OCI-LY7 (cell line): ENCODE results near the gene CADM4. TPM values are rescaled to one million over a fixed set of nuclear protein-coding genes. Genes with fewer than 3 reads are reported as not detected.

Source experiments
- BruUV-seq: library from RNA; stranded (reverse); fragments of 400-500 nt; replicated peaks from 2 replicates; lab custom pipeline; 2021; lab: Mats Ljungman, UMichigan
- CTCF ChIA-PET: fragments of 300-600 bp; sonication (Branson Sonifier 250); formaldehyde crosslinking; loops from one replicate; lab custom pipeline; 2022; ENCODE audit warnings: antibody characterized with exemption; ENCODE audit not compliant: unreplicated experiment; lab: Charles Lee
- POLR2A ChIA-PET: fragments of 300-600 bp; sonication (Branson Sonifier 250); formaldehyde crosslinking; loops from one replicate; lab custom pipeline; 2022; ENCODE audit warnings: antibody characterized with exemption; lab: Charles Lee
- DNase-seq: peaks from one replicate; pipeline ENCODE4 v3.0.0-alpha.2; 2015; ENCODE audit warnings: low spot score
- H2AFZ ChIP-seq: fragments of 200-600 bp; sonication (generic), shearing (Covaris generic); 2 replicates; pipeline ENCODE4 v1.6.1; 2014; ENCODE audit warnings: mild to moderate bottlenecking, antibody characterized with exemption, low read length, moderate library complexity
- H3K27ac ChIP-seq: fragments of 200-600 bp; sonication (generic); 2 replicates; pipeline ENCODE4 v1.5.1; 2014; ENCODE audit warnings: mixed run types, low read depth, mild to moderate bottlenecking, moderate library complexity, low read length, inconsistent platforms; ENCODE audit not compliant: poor library complexity, severe bottlenecking
- H3K36me3 ChIP-seq: fragments of 200-600 bp; sonication (generic); 2 replicates; pipeline ENCODE4 v1.6.1; 2014; ENCODE audit warnings: mild to moderate bottlenecking, antibody characterized with exemption, low read length, moderate library complexity, mixed read lengths; ENCODE audit not compliant: insufficient read depth
- H3K4me1 ChIP-seq: fragments of 200-600 bp; sonication (generic); 2 replicates; pipeline ENCODE4 v1.5.1; 2014; ENCODE audit warnings: mild to moderate bottlenecking, low read length; ENCODE audit not compliant: insufficient read depth, poor library complexity, severe bottlenecking
- H3K4me2 ChIP-seq: fragments of 200-600 bp; sonication (generic); 2 replicates; pipeline ENCODE4 v1.6.1; 2014; ENCODE audit warnings: mild to moderate bottlenecking, low read length
- H3K4me3 ChIP-seq: fragments of 200-600 bp; sonication (generic); 2 replicates; pipeline ENCODE4 v1.5.1; 2014; ENCODE audit warnings: mild to moderate bottlenecking, low read depth, low read length; ENCODE audit not compliant: poor library complexity, severe bottlenecking
- H3K79me2 ChIP-seq: fragments of 200-600 bp; sonication (generic); 2 replicates; pipeline ENCODE4 v1.6.1; 2016; ENCODE audit warnings: low read depth, mild to moderate bottlenecking, low read length, moderate library complexity, mixed read lengths; ENCODE audit not compliant: insufficient read depth
- H3K9me2 ChIP-seq: fragments of 200-600 bp; sonication (generic); 2 replicates; pipeline ENCODE4 v1.6.1; 2016; ENCODE audit warnings: mild to moderate bottlenecking, low read length, mixed read lengths; ENCODE audit not compliant: insufficient read depth
- H3K9me3 ChIP-seq: fragments of 200-600 bp; sonication (generic); 2 replicates; pipeline ENCODE4 v1.6.1; 2014; ENCODE audit warnings: mild to moderate bottlenecking, mixed run types, low read length, mixed read lengths
- H4K20me1 ChIP-seq: fragments of 200-600 bp; sonication (generic); 2 replicates; pipeline ENCODE4 v1.6.1; 2014; ENCODE audit warnings: mild to moderate bottlenecking, antibody characterized with exemption, low read length, moderate library complexity, mixed read lengths; ENCODE audit not compliant: insufficient read depth
- CTCF ChIP-seq: fragments of 200-600 bp; sonication (generic); conservative IDR thresholded peaks from 2 replicates; pipeline ENCODE4 v1.5.1; 2014; ENCODE audit warnings: mild to moderate bottlenecking, antibody characterized with exemption, low read length, moderate library complexity, mixed read lengths
- EZH2phosphoT487 ChIP-seq: fragments of 200-600 bp; sonication (generic); IDR thresholded peaks from 2 replicates; pipeline ENCODE4 v1.6.1; 2018; ENCODE audit warnings: low read depth, borderline replicate concordance, mild to moderate bottlenecking, mixed run types, antibody characterized with exemption, low read length, moderate library complexity, mixed read lengths
- intact Hi-C: fragments of 100-400 bp; cut with micrococcal nuclease; formaldehyde crosslinking; loops from one replicate; pipeline ENCODE4 v1.10.0; 2022; ENCODE audit not compliant: unreplicated experiment
- small RNA-seq: library from RNA; depleted of rRNA; stranded (forward); fragments of <200 nt; gene quantifications from one replicate; pipeline ENCODE3, GENCODE V24; 2014
- total RNA-seq, 2 experiments: library from RNA; depleted of rRNA in 1 of 2; stranded (reverse); fragments of >200 nt in 1 of 2; shearing (Covaris generic) in 1 of 2; gene quantifications; 2 replicates each; pipeline ENCODE4 v1.2.3, GENCODE V29; 2014 to 2022

CADM4 gene
- total RNA-seq, 2 experiments from 2014 or later, result not detected

- no peak for DNase-seq
- Histone ChIP-seq H3K27ac (peak overlapping the region; percentile 37), H3K79me2 (peaks cover 11% of the 10 kb centered on the region; the same call in 1 of the 2 replicates), H2AFZ (peak overlapping the region; percentile 59; the same call in 1 of the 2 replicates), H4K20me1 (no peaks in the 10 kb centered on the region), H3K9me2 (no peaks in the 10 kb centered on the region), H3K9me3 (no peaks in the 10 kb centered on the region), H3K4me3 (peak overlapping the region; percentile 89), H3K4me2 (peak overlapping the region; percentile 96), H3K36me3 (peaks cover 10% of the 10 kb centered on the region), H3K4me1 (peaks cover 12% of the 10 kb centered on the region)
- POLR2A ChIA-PET, result interaction anchor here (0.6 to 1.3 kb wide), 5 partner anchors 9 to 201 kb away, joined by 3 to 8 read pairs (median 3); partner anchors contain the start of genes IRGQ and ZNF576
- TSS peak; percentile 68 for BruUV-seq
- intact Hi-C loops, result loop anchor here (1.0 kb wide), 1 partner anchor 22 kb away; the partner anchor contains the start of genes IRGQ and ZNF576
- TF ChIP-seq CTCF (no peak), EZH2phosphoT487 (no peak)
- CTCF ChIA-PET, result no interaction called here
Observed at GRCh38 chr19:43574424-43575155, 65.1 kb downstream of the CADM4 start.

Small RNA genes within 50 kb of the gene (small RNA-seq; reads per million reads assigned to genes)
- not detected for gene RN7SL368P

Other genes with a start within 250 kb of the CADM4 start
- gene TEX101, start 225.0 kb downstream of the CADM4 start, total RNA-seq (2014; rRNA removed; shearing (Covaris generic)), result not detected in 2 replicates
- not detected in 2 replicates for gene TEX101, start 225.0 kb downstream of the CADM4 start, total RNA-seq (2022)
- not detected in 2 replicates for gene LYPD3, start 174.2 kb downstream of the CADM4 start, total RNA-seq (2014; rRNA removed; shearing (Covaris generic))
- 0.42 TPM in 1 of 2 replicates, not detected in the other for gene LYPD3, start 174.2 kb downstream of the CADM4 start, total RNA-seq (2022)
- 12.9 and 20.6 TPM in 2 replicates for gene PHLDB3, start 135.1 kb downstream of the CADM4 start, total RNA-seq (2014; rRNA removed; shearing (Covaris generic))
- gene PHLDB3, start 135.1 kb downstream of the CADM4 start, total RNA-seq (2022), result 6.0 and 9.9 TPM in 2 replicates
- 1.7 and 5.7 TPM in 2 replicates for gene ETHE1, start 112.6 kb downstream of the CADM4 start, total RNA-seq (2014; rRNA removed; shearing (Covaris generic))
- 6.2 and 6.4 TPM in 2 replicates for gene ETHE1, start 112.6 kb downstream of the CADM4 start, total RNA-seq (2022)
- not detected in 2 replicates for gene ZNF575, start 106.7 kb downstream of the CADM4 start, total RNA-seq (2014; rRNA removed; shearing (Covaris generic))
- gene ZNF575, start 106.7 kb downstream of the CADM4 start, total RNA-seq (2022), result 2.0 and 2.7 TPM in 2 replicates
- 28.7 and 35.9 TPM in 2 replicates for gene XRCC1, start 64.3 kb downstream of the CADM4 start, total RNA-seq (2014; rRNA removed; shearing (Covaris generic))
- 27.2 and 33.7 TPM in 2 replicates for gene XRCC1, start 64.3 kb downstream of the CADM4 start, total RNA-seq (2022)
- gene PINLYP, start 64.0 kb downstream of the CADM4 start, total RNA-seq (2014; rRNA removed; shearing (Covaris generic)), result 4.9 and 11.5 TPM in 2 replicates
- 0.40 and 0.81 TPM in 2 replicates for gene PINLYP, start 64.0 kb downstream of the CADM4 start, total RNA-seq (2022)
- 6.4 and 23.0 TPM in 2 replicates for gene IRGQ, start 43.7 kb downstream of the CADM4 start, total RNA-seq (2014; rRNA removed; shearing (Covaris generic))
- gene IRGQ, start 43.7 kb downstream of the CADM4 start, total RNA-seq (2022), result 15.1 and 15.3 TPM in 2 replicates
- gene ZNF576, start 43.3 kb downstream of the CADM4 start, total RNA-seq (2014; rRNA removed; shearing (Covaris generic)), result 11.6 and 20.2 TPM in 2 replicates
- gene ZNF576, start 43.3 kb downstream of the CADM4 start, total RNA-seq (2022), result 14.5 and 17.8 TPM in 2 replicates
- gene SRRM5, start 27.8 kb downstream of the CADM4 start, total RNA-seq (2014; rRNA removed; shearing (Covaris generic)), result 0.36 and 0.73 TPM in 2 replicates
- gene SRRM5, start 27.8 kb downstream of the CADM4 start, total RNA-seq (2022), result 0.61 and 0.85 TPM in 2 replicates
- 91.1 and 98.1 TPM in 2 replicates for gene ZNF428, start 20.2 kb downstream of the CADM4 start, total RNA-seq (2014; rRNA removed; shearing (Covaris generic))
- 28.5 and 31.0 TPM in 2 replicates for gene ZNF428, start 20.2 kb downstream of the CADM4 start, total RNA-seq (2022)
- 0.41 TPM in 1 of 2 replicates, not detected in the other for gene PLAUR, start 30.3 kb upstream of the CADM4 start, total RNA-seq (2014; rRNA removed; shearing (Covaris generic))
- gene PLAUR, start 30.3 kb upstream of the CADM4 start, total RNA-seq (2022), result 0.57 and 0.76 TPM in 2 replicates
- gene IRGC, start 76.2 kb upstream of the CADM4 start, total RNA-seq (2014; rRNA removed; shearing (Covaris generic)), result not detected in 2 replicates
- not detected in 2 replicates for gene IRGC, start 76.2 kb upstream of the CADM4 start, total RNA-seq (2022)
- gene SMG9, start 115.1 kb upstream of the CADM4 start, total RNA-seq (2014; rRNA removed; shearing (Covaris generic)), result 49.1 and 65.6 TPM in 2 replicates
- 75.5 and 83.1 TPM in 2 replicates for gene SMG9, start 115.1 kb upstream of the CADM4 start, total RNA-seq (2022)
- 31.3 and 39.7 TPM in 2 replicates for gene KCNN4, start 141.1 kb upstream of the CADM4 start, total RNA-seq (2014; rRNA removed; shearing (Covaris generic))
- 39.3 and 40.0 TPM in 2 replicates for gene KCNN4, start 141.1 kb upstream of the CADM4 start, total RNA-seq (2022)
- gene LYPD5, start 162.6 kb upstream of the CADM4 start, total RNA-seq (2014; rRNA removed; shearing (Covaris generic)), result not detected in 2 replicates
- not detected in 2 replicates for gene LYPD5, start 162.6 kb upstream of the CADM4 start, total RNA-seq (2022)
- 4.3 and 4.8 TPM in 2 replicates for gene ZNF283, start 187.5 kb upstream of the CADM4 start, total RNA-seq (2014; rRNA removed; shearing (Covaris generic))
- gene ZNF283, start 187.5 kb upstream of the CADM4 start, total RNA-seq (2022), result 1.9 and 2.8 TPM in 2 replicates
- not detected in 2 replicates for gene ZNF404, start 244.1 kb upstream of the CADM4 start, total RNA-seq (2014; rRNA removed; shearing (Covaris generic))
- not detected in 2 replicates for gene ZNF404, start 244.1 kb upstream of the CADM4 start, total RNA-seq (2022)